Measurements from ENCODE around the gene STK17B.

STK17B gene

DNA sequence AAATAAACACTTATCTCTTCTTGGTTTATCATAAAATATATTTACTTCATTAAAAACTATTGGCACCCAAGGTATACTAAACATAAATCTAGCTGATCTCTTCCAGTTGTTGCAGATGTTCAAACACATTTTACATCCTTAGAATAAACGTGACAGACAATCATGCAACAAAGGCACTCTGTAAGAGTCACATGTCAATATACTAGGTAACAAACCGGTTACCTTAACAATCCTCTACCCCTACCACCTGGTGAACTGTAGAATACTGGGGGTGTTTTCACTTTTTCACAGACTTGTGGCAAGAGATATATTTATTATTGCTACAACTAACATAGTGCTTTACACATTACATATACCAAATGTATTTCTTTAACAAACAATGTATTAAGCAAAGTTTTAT, 15.8 kb downstream of the STK17B start:
- no peak overlapping the region for H3K27ac ChIP-seq (ENCODE audit: low read length)
- peaks cover 0 to 4% of the 10 kb centered on the region in 2 donors for H3K36me3 ChIP-seq (ENCODE audit: control insufficient read depth in 1 of 2, insufficient read depth in 2 of 2, low read length in 2 of 2)
- no peak overlapping the region for H3K4me3 ChIP-seq (ENCODE audit: low read depth in 1 of 2, low read length in 2 of 2)
- H3K4me1 ChIP-seq (ENCODE audit: control insufficient read depth in 1 of 2, insufficient read depth in 2 of 2, low read length in 2 of 2): no peaks in the 10 kb centered on the region
- H3K27me3 ChIP-seq (ENCODE audit: low read depth, low read length): no peaks in the 10 kb centered on the region
- H3K9me3 ChIP-seq (ENCODE audit: control insufficient read depth in 1 of 2, low read length in 2 of 2): no peaks in the 10 kb centered on the region

DNA sequence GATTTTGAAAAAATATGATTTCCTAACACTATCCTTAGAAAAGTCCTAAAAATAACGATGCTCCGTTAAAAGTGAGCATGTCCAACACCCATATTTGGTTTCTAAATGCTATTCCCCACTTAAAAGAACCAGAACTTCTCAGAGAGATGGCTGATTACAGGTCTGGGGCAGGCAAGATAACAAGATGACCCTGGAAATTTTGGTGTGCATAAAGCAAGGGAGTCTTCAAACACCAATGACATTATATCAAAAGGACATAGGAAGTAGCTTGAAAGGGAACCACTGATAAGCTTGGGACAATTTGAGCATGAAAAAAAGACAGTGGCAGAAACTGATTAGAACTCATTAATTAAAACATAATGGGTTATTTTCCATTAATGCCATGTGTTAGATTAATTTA, 17.9 kb downstream of the STK17B start:
- Histone ChIP-seq H3K27ac (ENCODE audit: low read length) (no peak overlapping the region), H3K9me3 (ENCODE audit: control insufficient read depth in 1 of 2, low read length in 2 of 2) (no peaks in the 10 kb centered on the region), H3K36me3 (ENCODE audit: control insufficient read depth in 1 of 2, insufficient read depth in 2 of 2, low read length in 2 of 2) (peaks cover 0 to 4% of the 10 kb centered on the region in 2 donors), H3K27me3 (ENCODE audit: low read depth, low read length) (no peaks in the 10 kb centered on the region), H3K4me3 (ENCODE audit: low read depth in 1 of 2, low read length in 2 of 2) (no peak overlapping the region), H3K4me1 (ENCODE audit: control insufficient read depth in 1 of 2, insufficient read depth in 2 of 2, low read length in 2 of 2) (no peaks in the 10 kb centered on the region)

DNA sequence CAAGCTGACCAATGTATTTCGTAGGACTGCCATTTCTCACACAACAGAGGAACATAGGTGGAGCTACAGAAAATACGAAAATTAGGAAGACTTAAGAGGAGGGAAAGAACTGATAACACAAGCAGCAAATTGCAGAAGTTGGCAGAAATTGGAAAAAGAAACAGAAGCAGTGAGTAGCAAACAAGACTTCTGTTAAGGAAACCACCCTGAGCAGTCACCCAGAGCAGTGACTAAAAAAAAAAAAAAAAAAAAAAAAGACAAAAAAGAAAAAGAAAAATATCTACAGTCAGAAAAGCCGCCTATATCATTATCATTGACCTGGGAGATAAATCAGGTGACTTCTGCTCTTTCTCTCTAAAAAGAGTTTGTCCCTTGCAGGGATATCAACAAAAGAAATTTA, 21.4 kb downstream of the STK17B start:
- Histone ChIP-seq H3K9me3 (ENCODE audit: control insufficient read depth in 1 of 2, low read length in 2 of 2) (no peaks in the 10 kb centered on the region), H3K4me3 (ENCODE audit: low read depth in 1 of 2, low read length in 2 of 2) (no peak overlapping the region), H3K36me3 (ENCODE audit: control insufficient read depth in 1 of 2, insufficient read depth in 2 of 2, low read length in 2 of 2) (peaks cover 0 to 10% of the 10 kb centered on the region in 2 donors), H3K27ac (ENCODE audit: low read length) (no peak overlapping the region), H3K27me3 (ENCODE audit: low read depth, low read length) (no peaks in the 10 kb centered on the region), H3K4me1 (ENCODE audit: control insufficient read depth in 1 of 2, insufficient read depth in 2 of 2, low read length in 2 of 2) (no peaks in the 10 kb centered on the region)

DNA sequence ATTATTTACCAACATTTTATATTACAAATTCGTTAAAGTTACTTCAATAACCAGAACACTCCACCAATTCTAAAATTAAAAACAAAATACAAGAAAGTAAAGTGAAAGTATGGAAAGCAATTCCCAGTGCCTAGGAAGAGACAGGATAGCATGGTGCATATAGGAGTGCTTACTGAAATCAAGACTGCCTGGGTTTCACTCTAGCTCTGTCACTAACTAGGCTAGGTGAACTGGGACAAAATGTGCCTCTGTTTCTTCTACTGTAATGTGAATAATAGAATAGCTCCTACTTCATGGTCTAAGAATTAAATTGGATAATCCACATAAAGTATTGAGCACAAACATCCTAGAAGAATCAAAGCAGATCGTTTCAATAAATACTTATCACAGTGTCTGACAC, 22.6 kb downstream of the STK17B start:
- Histone ChIP-seq H3K4me3 (ENCODE audit: low read depth in 1 of 2, low read length in 2 of 2) (no peak overlapping the region), H3K9me3 (ENCODE audit: control insufficient read depth in 1 of 2, low read length in 2 of 2) (no peaks in the 10 kb centered on the region), H3K36me3 (ENCODE audit: control insufficient read depth in 1 of 2, insufficient read depth in 2 of 2, low read length in 2 of 2) (peaks cover 0 to 13% of the 10 kb centered on the region in 2 donors), H3K27me3 (ENCODE audit: low read depth, low read length) (no peaks in the 10 kb centered on the region), H3K27ac (ENCODE audit: low read length) (no peak overlapping the region), H3K4me1 (ENCODE audit: control insufficient read depth in 1 of 2, insufficient read depth in 2 of 2, low read length in 2 of 2) (no peaks in the 10 kb centered on the region)

DNA sequence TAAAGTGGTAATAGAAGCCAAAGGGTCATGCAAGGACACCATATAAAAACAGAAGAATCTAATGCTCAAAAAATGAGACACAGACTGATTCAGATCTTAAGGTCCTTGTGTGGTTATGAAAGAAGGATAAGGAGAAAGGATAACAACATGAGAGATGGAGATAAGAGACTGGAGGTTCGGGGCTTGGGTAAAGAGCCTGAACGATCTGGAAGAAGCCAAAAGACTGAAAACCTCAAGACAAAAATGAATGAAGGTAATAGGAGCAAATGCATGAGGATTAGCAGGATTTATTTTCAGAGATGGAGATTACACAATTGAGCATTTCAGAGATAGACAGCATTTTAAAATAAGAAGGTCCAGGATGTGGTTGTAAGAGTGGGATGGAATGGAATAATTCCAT, 26.1 kb downstream of the STK17B start:
- Histone ChIP-seq H3K36me3 (ENCODE audit: control insufficient read depth in 1 of 2, insufficient read depth in 2 of 2, low read length in 2 of 2) (peaks cover 0 to 13% of the 10 kb centered on the region in 2 donors), H3K4me1 (ENCODE audit: control insufficient read depth in 1 of 2, insufficient read depth in 2 of 2, low read length in 2 of 2) (no peaks in the 10 kb centered on the region), H3K27me3 (ENCODE audit: low read depth, low read length) (no peaks in the 10 kb centered on the region), H3K27ac (ENCODE audit: low read length) (no peak overlapping the region), H3K9me3 (ENCODE audit: control insufficient read depth in 1 of 2, low read length in 2 of 2) (no peaks in the 10 kb centered on the region), H3K4me3 (ENCODE audit: low read depth in 1 of 2, low read length in 2 of 2) (no peak overlapping the region)

DNA sequence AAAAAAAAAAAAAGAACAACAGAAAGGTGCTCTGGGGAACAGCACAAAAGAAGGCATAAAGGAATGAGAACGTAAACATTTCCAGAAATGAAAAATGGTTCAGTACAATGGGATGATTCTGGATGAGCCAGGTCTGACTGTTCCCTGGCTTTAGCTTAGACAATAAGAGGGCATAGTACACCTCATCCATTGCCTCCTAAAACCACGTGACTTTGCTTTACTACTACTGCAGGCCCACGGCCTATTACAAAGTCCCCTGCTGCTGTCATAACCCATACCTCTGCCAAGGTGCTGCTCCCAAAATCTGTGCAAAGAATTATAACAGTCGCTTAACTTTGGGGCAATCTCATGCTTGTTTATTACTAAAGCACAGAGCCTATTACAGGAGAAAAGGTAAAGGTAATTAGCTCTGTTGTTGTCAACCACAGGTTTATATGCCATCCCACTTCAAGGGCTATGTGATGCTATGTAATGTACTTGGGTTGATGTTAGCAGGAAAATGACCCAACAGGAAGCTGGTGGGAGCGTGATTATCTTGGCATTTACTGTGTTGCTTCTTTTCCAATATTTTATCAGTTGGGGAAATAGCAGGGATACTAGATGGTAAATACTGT, 26.8 kb downstream of the STK17B start:
- H3K9me3 ChIP-seq (ENCODE audit: control insufficient read depth in 1 of 2, low read length in 2 of 2): no peaks in the 10 kb centered on the region
- no peak overlapping the region for H3K27ac ChIP-seq (ENCODE audit: low read length)
- H3K36me3 ChIP-seq (ENCODE audit: control insufficient read depth in 1 of 2, insufficient read depth in 2 of 2, low read length in 2 of 2): peaks cover 0 to 13% of the 10 kb centered on the region in 2 donors
- no peaks in the 10 kb centered on the region for H3K27me3 ChIP-seq (ENCODE audit: low read depth, low read length)
- H3K4me3 ChIP-seq (ENCODE audit: low read depth in 1 of 2, low read length in 2 of 2): no peak overlapping the region
- H3K4me1 ChIP-seq (ENCODE audit: control insufficient read depth in 1 of 2, insufficient read depth in 2 of 2, low read length in 2 of 2): no peaks in the 10 kb centered on the region

DNA sequence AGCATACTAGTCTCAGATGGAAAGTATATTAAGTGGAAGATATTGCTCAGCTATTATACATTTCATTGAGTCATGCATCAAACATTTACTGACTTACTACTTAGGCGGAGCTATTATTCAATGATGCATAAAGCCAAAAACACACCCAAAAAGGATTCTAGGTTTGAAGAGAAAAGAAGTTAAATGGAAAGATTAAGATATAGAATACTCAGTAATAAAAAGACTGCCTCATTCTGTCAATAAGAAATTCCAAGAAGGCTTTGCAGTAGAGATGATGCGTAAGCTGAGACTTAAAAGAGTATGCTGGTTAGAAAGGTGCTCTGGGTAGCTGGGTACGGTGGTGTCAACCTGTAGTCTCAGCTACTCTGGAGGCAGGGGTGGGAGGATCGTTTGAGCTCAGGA, 27.6 kb downstream of the STK17B start:
- Histone ChIP-seq H3K36me3 (ENCODE audit: control insufficient read depth in 1 of 2, insufficient read depth in 2 of 2, low read length in 2 of 2) (peaks cover 0 to 13% of the 10 kb centered on the region in 2 donors), H3K27ac (ENCODE audit: low read length) (no peak overlapping the region), H3K9me3 (ENCODE audit: control insufficient read depth in 1 of 2, low read length in 2 of 2) (no peaks in the 10 kb centered on the region), H3K4me3 (ENCODE audit: low read depth in 1 of 2, low read length in 2 of 2) (no peak overlapping the region), H3K4me1 (ENCODE audit: control insufficient read depth in 1 of 2, insufficient read depth in 2 of 2, low read length in 2 of 2) (no peaks in the 10 kb centered on the region), H3K27me3 (ENCODE audit: low read depth, low read length) (no peaks in the 10 kb centered on the region)

DNA sequence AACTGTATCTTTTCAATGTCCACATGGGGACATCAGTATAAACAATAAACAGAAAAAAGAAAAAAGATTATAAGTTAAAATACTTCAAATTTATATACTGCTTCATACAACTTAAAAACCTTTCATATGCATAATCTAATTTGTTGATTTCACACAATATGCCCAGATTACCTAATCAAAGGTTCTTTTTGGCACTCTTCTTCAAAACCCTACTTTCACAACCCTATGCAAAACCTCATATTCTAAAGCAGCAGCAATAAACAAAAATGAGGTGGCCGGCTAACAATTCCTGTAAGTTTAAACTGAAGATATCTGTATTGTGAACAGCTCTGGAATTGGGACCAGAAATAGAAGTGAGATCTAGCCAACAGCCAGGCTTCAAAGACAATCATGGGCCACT, 28.6 kb downstream of the STK17B start:
- H3K27me3 ChIP-seq (ENCODE audit: low read depth, low read length): no peaks in the 10 kb centered on the region
- no peak overlapping the region for H3K27ac ChIP-seq (ENCODE audit: low read length)
- H3K36me3 ChIP-seq (ENCODE audit: control insufficient read depth in 1 of 2, insufficient read depth in 2 of 2, low read length in 2 of 2): peaks cover 0 to 13% of the 10 kb centered on the region in 2 donors
- no peaks in the 10 kb centered on the region for H3K9me3 ChIP-seq (ENCODE audit: control insufficient read depth in 1 of 2, low read length in 2 of 2)
- no peaks in the 10 kb centered on the region for H3K4me1 ChIP-seq (ENCODE audit: control insufficient read depth in 1 of 2, insufficient read depth in 2 of 2, low read length in 2 of 2)
- no peak overlapping the region for H3K4me3 ChIP-seq (ENCODE audit: low read depth in 1 of 2, low read length in 2 of 2)

DNA sequence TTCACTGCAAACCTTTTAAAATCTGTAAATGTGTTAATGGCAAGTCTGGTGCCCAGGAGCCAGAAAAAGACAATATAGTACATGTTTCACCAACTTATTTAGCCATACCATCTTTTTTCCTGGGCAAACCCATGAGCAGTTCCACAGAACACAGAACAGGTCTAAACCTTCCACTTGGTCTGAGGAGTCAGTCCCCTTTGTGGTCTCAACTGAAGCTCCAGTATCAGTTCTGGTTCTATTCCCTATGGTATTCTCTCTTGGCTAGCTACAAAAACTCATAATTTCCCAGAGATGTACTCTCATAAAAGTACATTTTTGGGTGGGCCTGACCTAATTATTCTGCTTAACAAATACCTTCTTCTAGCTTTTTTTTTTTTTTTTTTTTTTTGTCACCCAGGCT, 31.2 kb downstream of the STK17B start:
- Histone ChIP-seq H3K36me3 (ENCODE audit: control insufficient read depth in 1 of 2, insufficient read depth in 2 of 2, low read length in 2 of 2) (peaks cover 11 to 26% of the 10 kb centered on the region in 2 donors), H3K4me1 (ENCODE audit: control insufficient read depth in 1 of 2, insufficient read depth in 2 of 2, low read length in 2 of 2) (no peaks in the 10 kb centered on the region), H3K27me3 (ENCODE audit: low read depth, low read length) (no peaks in the 10 kb centered on the region), H3K27ac (ENCODE audit: low read length) (no peak overlapping the region), H3K9me3 (ENCODE audit: control insufficient read depth in 1 of 2, low read length in 2 of 2) (no peaks in the 10 kb centered on the region), H3K4me3 (ENCODE audit: low read depth in 1 of 2, low read length in 2 of 2) (no peak overlapping the region)

DNA sequence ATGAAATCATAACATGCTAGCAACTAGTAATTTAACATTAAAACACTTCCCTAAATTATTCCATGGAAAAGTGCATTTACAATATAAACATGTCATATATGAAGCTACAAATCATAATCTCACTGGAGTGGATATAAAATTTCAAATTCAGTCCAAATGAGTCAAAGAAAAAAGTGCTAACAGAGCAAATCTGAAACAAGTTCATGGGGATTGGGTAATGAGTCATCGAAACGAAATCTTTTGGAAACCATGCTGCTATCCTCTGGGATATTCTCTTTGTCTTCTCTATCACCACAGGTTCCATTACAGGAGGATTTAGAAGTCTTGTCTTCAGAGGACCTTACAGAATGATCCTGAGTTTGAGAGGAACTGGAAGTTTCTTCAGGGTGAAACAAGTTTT, 34.1 kb downstream of the STK17B start:
- no peak overlapping the region for H3K27ac ChIP-seq (ENCODE audit: low read length)
- H3K36me3 ChIP-seq (ENCODE audit: control insufficient read depth in 1 of 2, insufficient read depth in 2 of 2, low read length in 2 of 2): peaks cover 11 to 18% of the 10 kb centered on the region in 2 donors
- no peaks in the 10 kb centered on the region for H3K27me3 ChIP-seq (ENCODE audit: low read depth, low read length)
- H3K4me3 ChIP-seq (ENCODE audit: low read depth in 1 of 2, low read length in 2 of 2): no peak overlapping the region
- H3K9me3 ChIP-seq (ENCODE audit: control insufficient read depth in 1 of 2, low read length in 2 of 2): peaks cover 7 to 11% of the 10 kb centered on the region in 2 donors
- H3K4me1 ChIP-seq (ENCODE audit: control insufficient read depth in 1 of 2, insufficient read depth in 2 of 2, low read length in 2 of 2): no peaks in the 10 kb centered on the region

DNA sequence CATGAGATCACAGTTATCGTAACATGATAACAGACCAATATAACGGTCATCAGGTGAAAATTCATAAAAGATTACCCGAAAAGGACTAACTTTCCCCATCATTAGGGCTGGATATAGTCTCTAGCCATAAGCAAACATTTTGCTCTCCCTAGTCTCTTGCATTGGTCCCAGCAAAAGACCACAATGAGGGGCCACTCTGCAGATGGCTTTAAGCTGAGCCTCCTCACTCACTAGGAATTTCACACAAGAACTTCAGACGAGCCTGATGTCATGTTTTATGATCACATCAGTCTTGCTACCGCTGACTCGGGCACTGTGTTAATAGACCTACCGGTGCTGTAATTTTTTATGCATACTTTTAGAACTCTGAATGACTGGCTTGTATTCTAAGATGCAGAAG, 35.2 kb downstream of the STK17B start:
- no peak overlapping the region for H3K4me3 ChIP-seq (ENCODE audit: low read depth in 1 of 2, low read length in 2 of 2)
- H3K27ac ChIP-seq (ENCODE audit: low read length): no peak overlapping the region
- no peaks in the 10 kb centered on the region for H3K4me1 ChIP-seq (ENCODE audit: control insufficient read depth in 1 of 2, insufficient read depth in 2 of 2, low read length in 2 of 2)
- peaks cover 11 to 18% of the 10 kb centered on the region in 2 donors for H3K36me3 ChIP-seq (ENCODE audit: control insufficient read depth in 1 of 2, insufficient read depth in 2 of 2, low read length in 2 of 2)
- peaks cover 12 to 20% of the 10 kb centered on the region in 2 donors for H3K9me3 ChIP-seq (ENCODE audit: control insufficient read depth in 1 of 2, low read length in 2 of 2)
- no peaks in the 10 kb centered on the region for H3K27me3 ChIP-seq (ENCODE audit: low read depth, low read length)
